GM18499 (cell line): Measurements from ENCODE around the gene AADAC.
"Not testable (repeated sequence)": the region's sequence is repeated elsewhere in the genome, so short reads cannot be mapped to it uniquely, and the experiment has no call there.

Source experiments
- ATAC-seq: cut with Tn5 transposase; IDR thresholded peaks from one replicate; pipeline ENCODE4 v1.9.1; 2021; ENCODE audit warnings: moderate number of reproducible peaks; ENCODE audit not compliant: insufficient read depth, unreplicated experiment

Gene AADAC

GRCh38 chr3:151795276-151795675 is 18.6 kb upstream of the AADAC start:
- ATAC-seq = no peak

GRCh38 chr3:151796105-151796680 is 17.7 kb upstream of the AADAC start:
- ATAC-seq = no peak

GRCh38 chr3:151798466-151798865 is 15.4 kb upstream of the AADAC start:
- ATAC-seq = no peak

GRCh38 chr3:151800431-151800830 is 13.5 kb upstream of the AADAC start:
- no peak for ATAC-seq

- no peak for ATAC-seq
Observed at GRCh38 chr3:151804267-151804666, 9.6 kb upstream of the AADAC start.

GRCh38 chr3:151806838-151807237 is 7.1 kb upstream of the AADAC start:
- ATAC-seq = no peak

- not testable (repeated sequence) for ATAC-seq
Observed at GRCh38 chr3:151808926-151809325, 5.0 kb upstream of the AADAC start.

- no peak for ATAC-seq
Observed at GRCh38 chr3:151811474-151811873, 2.4 kb upstream of the AADAC start.

GRCh38 chr3:151814588-151814987 is 672 bp downstream of the AADAC start:
- no peak for ATAC-seq

- ATAC-seq = no peak
Observed at GRCh38 chr3:151816091-151816604, 2.2 kb downstream of the AADAC start.

GRCh38 chr3:151817473-151817872 is 3.6 kb downstream of the AADAC start:
- ATAC-seq = no peak

GRCh38 chr3:151818361-151818760 is 4.4 kb downstream of the AADAC start:
- no peak for ATAC-seq

- ATAC-seq = no peak
Observed at GRCh38 chr3:151819910-151820309, 6.0 kb downstream of the AADAC start.

- ATAC-seq = no peak
Observed at GRCh38 chr3:151827816-151828215, 13.9 kb downstream of the AADAC start.

GRCh38 chr3:151835751-151836525 is 22.0 kb downstream of the AADAC start:
- no peak for ATAC-seq

- ATAC-seq = no peak
Observed at GRCh38 chr3:151837057-151837456, 23.1 kb downstream of the AADAC start.

GRCh38 chr3:151838574-151839312 is 24.8 kb downstream of the AADAC start:
- peak; percentile 62 for ATAC-seq

- ATAC-seq = no peak
Observed at GRCh38 chr3:151839313-151839631, 25.4 kb downstream of the AADAC start.

GRCh38 chr3:151841801-151842200 is 27.9 kb downstream of the AADAC start:
- no peak for ATAC-seq

GRCh38 chr3:151843275-151843674 is 29.4 kb downstream of the AADAC start:
- no peak for ATAC-seq

- ATAC-seq = no peak
Observed at GRCh38 chr3:151845306-151845905, 31.5 kb downstream of the AADAC start.
